Dermis blood vessel endothelial cell (primary cell): ENCODE results near the gene GABARAP. TPM values are rescaled to one million over a fixed set of nuclear protein-coding genes. Genes with fewer than 3 reads are reported as not detected.

ENCODE experiments used
- DNase-seq: peaks from one replicate; pipeline ENCODE4 v3.0.0; 2010
- total RNA-seq: library from RNA; depleted of rRNA; stranded (reverse); fragments of >200 nt; gene quantifications from 2 replicates; pipeline ENCODE4 v1.2.3, GENCODE V29; 2014

The GABARAP gene
- total RNA-seq = 148 and 196 TPM in 2 replicates

- DNase-seq = peak; percentile 94
Observed at GRCh38 chr17:7241783-7242716, at the start of gene GABARAP. GABARAP (minus strand) TSS chr17:7242449; CDS start chr17:7242330, 119 bp downstream.

GRCh38 chr17:7290685-7291084 is 48.4 kb upstream of the GABARAP start:
- DNase-seq = no peak

GRCh38 chr17:7290166-7290565 is 47.9 kb upstream of the GABARAP start:
- DNase-seq = no peak

- no peak for DNase-seq
Observed at GRCh38 chr17:7289256-7290032, 47.2 kb upstream of the GABARAP start.

- DNase-seq = no peak
Observed at GRCh38 chr17:7285679-7286078, 43.4 kb upstream of the GABARAP start.

- DNase-seq = no peak
Observed at GRCh38 chr17:7284911-7285310, 42.7 kb upstream of the GABARAP start.

- no peak for DNase-seq
Observed at GRCh38 chr17:7283471-7284216, 41.4 kb upstream of the GABARAP start.

GRCh38 chr17:7282752-7283321 is 40.6 kb upstream of the GABARAP start:
- no peak for DNase-seq

- no peak for DNase-seq
Observed at GRCh38 chr17:7281953-7282751, 39.9 kb upstream of the GABARAP start.

GRCh38 chr17:7281074-7281952 is 39.1 kb upstream of the GABARAP start, which contains the start of gene SLC2A4:
SLC2A4 (plus strand) TSS chr17:7281718; CDS start chr17:7281935, 217 bp downstream.
- DNase-seq = peak; percentile 93

- DNase-seq = peak; percentile 87
Observed at GRCh38 chr17:7280519-7281073, 38.3 kb upstream of the GABARAP start.

- no peak for DNase-seq
Observed at GRCh38 chr17:7279448-7279847, 37.2 kb upstream of the GABARAP start.

- DNase-seq = no peak
Observed at GRCh38 chr17:7266784-7267183, 24.5 kb upstream of the GABARAP start.

- DNase-seq = no peak
Observed at GRCh38 chr17:7263801-7264078, 21.5 kb upstream of the GABARAP start.

GRCh38 chr17:7262935-7263800 is 20.9 kb upstream of the GABARAP start:
- DNase-seq = no peak

- no peak for DNase-seq
Observed at GRCh38 chr17:7262192-7262934, 20.1 kb upstream of the GABARAP start, which contains the start of gene CLDN7. CLDN7 (minus strand) TSS chr17:7262478; CDS start chr17:7262043, 435 bp downstream.

GRCh38 chr17:7261379-7262191 is 19.3 kb upstream of the GABARAP start:
- DNase-seq = no peak
